Measurements from ENCODE around the gene GAR1.

GRCh38 chr4:109803924-109804571, 11.5 kb upstream of the GAR1 start:
- TF ChIP-seq CTCF (IDR thresholded peaks at IDR 0.05) (peak; percentile 51), HMGXB4 (CRISPR knock-in tag; IDR thresholded peaks at IDR 0.05; ENCODE audit: borderline replicate concordance) (no peak), CEBPB (IDR thresholded peaks at IDR 0.05) (no peak), POLR2A (IDR thresholded peaks at IDR 0.05; ENCODE audit: low read length) (no peak), MAX (IDR thresholded peaks at IDR 0.05) (no peak), PBX3 (IDR thresholded peaks at IDR 0.05) (no peak), RFX5 (IDR thresholded peaks at IDR 0.05) (no peak), JUN (IDR thresholded peaks at IDR 0.05) (no peak), EP300 (IDR thresholded peaks at IDR 0.05) (no peak), REST (IDR thresholded peaks at IDR 0.05) (no peak)

All from A549 (cell line).